ENCODE results near the gene SPATA13. TPM values are rescaled to one million over a fixed set of nuclear protein-coding genes. Genes with fewer than 3 reads are reported as not detected.

The SPATA13 gene
- total and polyA plus RNA-seq, 12 donors: 20.0 to 85.5 (median 31.0) TPM

DNA sequence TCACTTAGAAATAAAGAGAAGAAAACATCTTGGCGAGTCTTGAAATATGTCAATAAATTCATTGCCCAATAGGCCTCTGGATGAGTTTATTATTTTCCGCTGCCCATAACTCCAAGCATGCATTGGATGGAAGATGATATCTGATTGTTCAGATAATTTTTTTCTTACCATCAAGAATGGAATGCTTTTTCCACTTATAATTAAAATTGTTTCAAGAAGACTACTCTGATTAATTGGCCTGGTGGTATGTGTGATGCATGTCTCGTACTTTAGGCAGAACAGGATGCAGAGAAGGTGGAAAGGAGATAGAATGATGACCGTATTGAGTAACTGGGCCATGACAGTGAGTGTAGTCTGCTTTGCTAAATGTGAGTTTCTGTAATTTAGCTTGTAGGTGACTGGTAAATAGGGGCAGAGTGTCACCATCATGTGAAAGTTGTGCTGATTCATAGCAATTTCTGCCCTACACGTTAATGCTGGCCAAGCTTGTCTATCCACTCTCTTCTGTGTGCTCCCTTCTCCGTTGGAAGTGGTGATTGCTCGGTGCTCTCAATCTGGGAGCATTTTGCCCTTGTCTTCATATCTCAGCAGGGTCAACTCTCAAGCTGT lies 13.5 kb upstream of the SPATA13 start:
- Histone ChIP-seq H3K27me3 (no peaks in the 10 kb centered on the region), H3K4me3 (no peak overlapping the region), H3K4me1 (replicated peaks in 1 of 2) (peaks cover 0 to 16% of the 10 kb centered on the region in 2 donors), H3K9me3 (replicated peaks in 1 of 3) (no peaks in the 10 kb centered on the region), H3K27ac (no peak overlapping the region), H3K36me3 (replicated peaks in 1 of 2) (no peaks in the 10 kb centered on the region)
- DNase-seq: no peak
- TF ChIP-seq, protein P1, sequence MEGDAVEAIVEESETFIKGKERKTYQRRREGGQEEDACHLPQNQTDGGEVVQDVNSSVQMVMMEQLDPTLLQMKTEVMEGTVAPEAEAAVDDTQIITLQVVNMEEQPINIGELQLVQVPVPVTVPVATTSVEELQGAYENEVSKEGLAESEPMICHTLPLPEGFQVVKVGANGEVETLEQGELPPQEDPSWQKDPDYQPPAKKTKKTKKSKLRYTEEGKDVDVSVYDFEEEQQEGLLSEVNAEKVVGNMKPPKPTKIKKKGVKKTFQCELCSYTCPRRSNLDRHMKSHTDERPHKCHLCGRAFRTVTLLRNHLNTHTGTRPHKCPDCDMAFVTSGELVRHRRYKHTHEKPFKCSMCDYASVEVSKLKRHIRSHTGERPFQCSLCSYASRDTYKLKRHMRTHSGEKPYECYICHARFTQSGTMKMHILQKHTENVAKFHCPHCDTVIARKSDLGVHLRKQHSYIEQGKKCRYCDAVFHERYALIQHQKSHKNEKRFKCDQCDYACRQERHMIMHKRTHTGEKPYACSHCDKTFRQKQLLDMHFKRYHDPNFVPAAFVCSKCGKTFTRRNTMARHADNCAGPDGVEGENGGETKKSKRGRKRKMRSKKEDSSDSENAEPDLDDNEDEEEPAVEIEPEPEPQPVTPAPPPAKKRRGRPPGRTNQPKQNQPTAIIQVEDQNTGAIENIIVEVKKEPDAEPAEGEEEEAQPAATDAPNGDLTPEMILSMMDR (IDR thresholded peaks at IDR 0.05): no peak
- TF ChIP-seq POLR2A (IDR thresholded peaks at IDR 0.05): no peak
- intact Hi-C loops (cut with DNase I): loop anchor here in 1 of 2 donors (10.0 kb wide), 1 partner anchor 92 kb away; no protein-coding TSS in a partner anchor
- 90 to 95% (median 91%) methylated on average over 7 of the region's 7 CpGs for WGBS, 4 donors

DNA sequence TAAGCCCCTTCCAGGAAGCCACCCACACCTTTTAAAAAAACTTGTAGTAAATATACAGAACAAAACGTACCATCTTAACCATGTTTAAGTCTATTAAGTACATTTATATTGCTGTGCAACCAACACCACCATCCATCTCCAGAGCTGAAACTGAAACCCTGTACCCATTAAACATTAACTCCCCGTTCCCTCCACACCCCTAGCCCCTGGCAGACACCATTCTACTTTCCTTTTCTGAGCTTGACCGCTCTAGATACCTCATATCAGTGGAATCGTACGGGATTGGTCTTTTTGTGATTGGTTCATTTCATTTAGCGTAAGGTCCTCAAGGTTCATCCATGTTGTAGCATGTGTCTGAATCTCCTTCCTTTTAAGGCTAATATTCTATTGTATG lies 13.0 kb upstream of the SPATA13 start:
- 62 to 94% (median 77%) methylated on average over 6 of the region's 6 CpGs for WGBS, 4 donors
- TF ChIP-seq POLR2A (IDR thresholded peaks at IDR 0.05): no peak
- TF ChIP-seq, protein P1 (IDR thresholded peaks at IDR 0.05): no peak
- intact Hi-C loops (cut with DNase I): loop anchor here in 1 of 2 donors (10.0 kb wide), 1 partner anchor 93 kb away; no protein-coding TSS in a partner anchor
- Histone ChIP-seq H3K9me3 (replicated peaks in 1 of 3) (no peaks in the 10 kb centered on the region), H3K4me3 (no peak overlapping the region), H3K27me3 (no peaks in the 10 kb centered on the region), H3K4me1 (replicated peaks in 1 of 2) (peaks cover 0 to 12% of the 10 kb centered on the region in 2 donors), H3K36me3 (replicated peaks in 1 of 2) (no peaks in the 10 kb centered on the region), H3K27ac (no peak overlapping the region)
- no peak for DNase-seq

DNA sequence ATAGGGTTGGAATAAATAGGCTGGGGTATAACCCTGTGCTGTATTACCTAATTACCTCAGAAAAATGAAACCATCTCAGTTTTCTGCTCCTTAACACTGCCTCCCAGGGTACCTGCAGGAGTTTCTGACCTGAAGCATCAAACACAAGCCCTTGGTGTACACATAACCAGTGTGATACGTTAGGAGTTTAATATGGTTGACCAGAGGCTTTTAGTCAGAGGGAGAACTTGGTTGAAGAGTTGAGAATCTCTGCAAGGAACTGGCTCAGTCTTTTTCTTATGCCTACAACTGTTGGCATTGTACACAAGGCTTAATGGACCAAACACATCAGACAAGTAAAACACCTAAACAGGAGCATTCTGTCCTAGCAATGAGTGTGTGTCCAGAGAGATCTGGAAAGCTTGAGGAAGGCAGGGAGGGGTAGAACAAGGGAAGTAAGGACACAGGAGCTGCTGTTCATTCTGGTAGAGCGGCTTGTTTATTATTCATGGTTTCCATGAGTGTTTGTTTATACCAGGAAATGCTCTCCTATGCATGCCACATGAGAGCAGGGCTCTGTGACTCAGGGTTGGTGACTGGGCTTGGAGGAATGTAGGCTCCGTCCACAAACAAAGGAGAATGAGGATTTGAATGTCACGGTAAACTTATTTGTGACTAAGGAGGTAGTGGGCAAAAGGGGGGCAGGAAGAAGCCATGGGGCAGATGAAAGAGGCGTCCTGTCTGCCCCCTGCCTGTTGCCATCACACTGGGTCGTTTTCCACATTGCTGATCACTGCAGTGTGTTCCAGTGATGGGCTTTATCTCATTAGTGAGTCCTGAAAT lies 11.9 kb upstream of the SPATA13 start:
- WGBS, 4 donors: 35 to 45% (median 42%) methylated on average over 6 of the region's 6 CpGs
- no peaks in the 10 kb centered on the region for H3K27me3 ChIP-seq
- H3K36me3 ChIP-seq (replicated peaks in 1 of 2): no peaks in the 10 kb centered on the region
- no peak overlapping the region for H3K4me3 ChIP-seq
- H3K9me3 ChIP-seq (replicated peaks in 1 of 3): no peaks in the 10 kb centered on the region
- TF ChIP-seq, protein P1 (IDR thresholded peaks at IDR 0.05): no peak
- TF ChIP-seq POLR2A (IDR thresholded peaks at IDR 0.05): no peak
- intact Hi-C loops (cut with DNase I): loop anchor here in 1 of 2 donors (10.0 kb wide), 1 partner anchor 94 kb away; no protein-coding TSS in a partner anchor
- peaks cover 0 to 17% of the 10 kb centered on the region in 2 donors for H3K4me1 ChIP-seq (replicated peaks in 1 of 2)
- peak in 6 of 7 donors; percentile 81 to 89 (median 84) for DNase-seq
- H3K27ac ChIP-seq: peak overlapping the region in 3 of 5 donors; percentile 29 to 87 (median 76)

Measured in adrenal gland (tissue), 12 donors.